T-helper 1 cell treated with Interleukin-12 subunit alpha and Interleukin-12 subunit beta and Interleukin-4 antibody, amounts not matched to agents 30 μg/mL and 1 μg/mL, for 36 hours (primary cell): ENCODE data around the gene BCL2A1.
"Not testable (repeated sequence)": the region's sequence is repeated elsewhere in the genome, so short reads cannot be mapped to it uniquely, and the experiment has no call there.

Experiments used
- H3K27ac Mint-ChIP-seq: one replicate; pipeline ENCODE4 v1.8.0; 2021; ENCODE audit warnings: mild to moderate bottlenecking, mixed read lengths
- H3K27me3 Mint-ChIP-seq: one replicate; pipeline ENCODE4 v1.8.0; 2021; ENCODE audit warnings: low read depth, mixed read lengths
- H3K36me3 Mint-ChIP-seq: one replicate; pipeline ENCODE4 v1.8.0; 2021; ENCODE audit warnings: low read depth, mixed read lengths
- H3K4me1 Mint-ChIP-seq: one replicate; pipeline ENCODE4 v1.8.0; 2021; ENCODE audit warnings: low read depth, mixed read lengths
- H3K4me3 Mint-ChIP-seq: one replicate; pipeline ENCODE4 v1.8.0; 2021; ENCODE audit warnings: mild to moderate bottlenecking, moderate library complexity, mixed read lengths
- H3K9me3 Mint-ChIP-seq: one replicate; pipeline ENCODE4 v1.8.0; 2021; ENCODE audit warnings: mixed read lengths

The BCL2A1 gene

DNA sequence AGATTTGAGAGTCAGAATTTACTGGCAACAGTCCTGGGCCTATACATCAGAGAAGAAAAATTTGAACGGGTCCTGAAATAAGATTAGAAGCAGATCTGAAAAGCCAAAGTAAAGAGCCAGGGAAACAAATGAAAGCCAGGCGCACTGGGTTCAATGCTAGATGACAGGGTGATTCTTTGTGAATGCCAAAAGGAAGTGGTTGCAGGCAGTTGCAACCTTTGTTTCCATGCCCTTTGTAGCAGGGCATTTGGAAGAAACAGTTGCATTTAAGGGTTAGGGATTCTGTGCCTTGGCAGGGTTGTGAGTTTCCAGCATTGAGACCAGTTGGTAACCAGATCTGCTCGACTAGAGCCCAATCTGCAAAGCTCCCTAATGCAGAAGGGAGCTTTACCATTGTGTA, 37.8 kb downstream of the BCL2A1 start:
- H3K36me3 Mint-ChIP-seq: peaks cover 3% of the 10 kb centered on the region
- H3K27ac Mint-ChIP-seq: no peak overlapping the region
- H3K4me3 Mint-ChIP-seq: no peak overlapping the region
- peaks cover 3% of the 10 kb centered on the region for H3K4me1 Mint-ChIP-seq
- H3K9me3 Mint-ChIP-seq: no peaks in the 10 kb centered on the region
- peaks cover 5% of the 10 kb centered on the region for H3K27me3 Mint-ChIP-seq

DNA sequence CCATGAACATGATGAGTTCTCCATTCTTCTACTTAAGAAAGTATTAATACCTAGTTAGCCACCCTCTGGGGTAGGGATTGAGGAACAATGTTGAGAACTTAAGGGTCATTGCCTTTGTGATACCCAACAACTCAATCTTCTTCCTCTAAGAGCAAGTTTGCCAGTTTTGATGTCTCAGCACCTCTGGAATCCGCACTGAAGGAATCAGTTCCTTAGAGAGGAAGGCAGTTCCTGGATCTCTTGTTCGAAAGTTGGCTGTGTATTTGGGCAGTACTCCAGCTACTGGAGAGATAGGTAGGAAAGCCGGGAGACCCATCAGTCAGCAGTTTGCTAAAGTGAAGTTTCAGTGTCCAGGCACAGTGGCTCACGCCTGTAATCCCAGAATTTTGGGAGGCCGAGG, 38.5 kb downstream of the BCL2A1 start:
- H3K36me3 Mint-ChIP-seq: peaks cover 3% of the 10 kb centered on the region
- no peak overlapping the region for H3K27ac Mint-ChIP-seq
- peaks cover 3% of the 10 kb centered on the region for H3K4me1 Mint-ChIP-seq
- H3K9me3 Mint-ChIP-seq: no peaks in the 10 kb centered on the region
- peaks cover 5% of the 10 kb centered on the region for H3K27me3 Mint-ChIP-seq
- no peak overlapping the region for H3K4me3 Mint-ChIP-seq

DNA sequence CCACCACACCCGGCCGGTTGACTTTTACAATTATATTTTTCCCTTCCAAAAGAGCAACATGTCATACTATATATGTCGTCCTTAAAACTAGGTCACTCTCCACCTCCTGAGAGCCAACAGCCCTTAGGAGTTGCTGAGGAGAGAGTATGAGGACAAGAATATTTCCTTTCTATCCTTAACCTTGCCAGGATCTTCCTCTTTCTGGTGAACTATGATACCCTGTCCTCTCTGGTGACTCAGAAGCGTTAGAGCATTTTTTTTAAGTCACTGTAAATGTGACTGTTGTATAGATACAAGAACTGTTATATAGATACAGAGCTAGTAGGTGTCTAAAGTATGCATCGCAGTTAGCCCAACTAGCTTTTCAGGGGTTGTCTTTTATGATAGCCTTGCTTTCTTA, 40.5 kb downstream of the BCL2A1 start:
- peaks cover 3% of the 10 kb centered on the region for H3K36me3 Mint-ChIP-seq
- peaks cover 3% of the 10 kb centered on the region for H3K9me3 Mint-ChIP-seq
- peaks cover 3% of the 10 kb centered on the region for H3K4me1 Mint-ChIP-seq
- H3K27ac Mint-ChIP-seq: no peak overlapping the region
- H3K4me3 Mint-ChIP-seq: no peak overlapping the region
- peaks cover 5% of the 10 kb centered on the region for H3K27me3 Mint-ChIP-seq

DNA sequence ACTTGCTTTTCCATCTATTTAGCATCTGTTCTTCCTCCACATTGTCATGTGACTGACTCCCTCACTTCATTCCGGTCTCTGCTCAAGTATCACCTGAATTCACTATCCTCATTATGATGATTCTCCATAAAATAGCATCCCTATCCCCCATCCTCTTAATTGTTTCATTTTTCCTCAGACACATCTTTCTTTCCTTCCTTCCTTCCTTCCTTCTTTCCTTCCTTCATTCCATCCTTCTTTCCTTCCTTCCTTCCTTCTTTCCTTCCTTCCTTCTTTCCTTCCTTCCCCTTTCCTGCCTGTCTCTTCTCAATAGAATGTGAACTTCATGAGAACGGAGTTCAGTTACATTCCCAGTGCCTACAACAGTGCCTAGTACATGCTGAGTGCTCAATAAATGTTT, 41.6 kb downstream of the BCL2A1 start:
- Mint-ChIP-seq H3K27ac (no peak overlapping the region), H3K36me3 (peaks cover 3% of the 10 kb centered on the region)

DNA sequence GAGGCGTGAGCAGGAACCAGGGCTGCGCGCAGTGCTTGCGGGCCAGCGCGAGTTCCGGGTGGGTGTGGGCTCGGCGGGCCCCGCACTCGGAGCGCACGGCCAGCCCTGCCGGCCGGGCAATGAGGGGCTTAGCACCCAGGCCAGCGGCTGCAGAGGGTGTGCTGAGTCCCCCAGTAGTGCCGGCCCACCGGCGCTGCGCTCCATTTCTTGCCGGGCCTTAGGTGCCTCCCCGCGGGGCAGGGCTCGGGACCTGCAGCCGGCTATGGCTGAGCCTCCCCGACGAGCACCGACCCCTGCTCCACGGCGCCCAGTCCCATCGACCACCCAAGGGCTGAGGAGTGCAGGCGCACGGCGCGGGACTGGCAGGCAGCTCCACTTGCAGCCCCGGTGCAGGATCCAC, 44.9 kb downstream of the BCL2A1 start:
- H3K27me3 Mint-ChIP-seq, H3K27ac Mint-ChIP-seq, H3K4me3 Mint-ChIP-seq: not testable (repeated sequence)
- H3K36me3 Mint-ChIP-seq: peaks cover 21% of the 10 kb centered on the region
- H3K4me1 Mint-ChIP-seq: peaks cover 17% of the 10 kb centered on the region
- peaks cover 12% of the 10 kb centered on the region for H3K9me3 Mint-ChIP-seq

More for the DNA sequence above, 41.6 kb downstream of the BCL2A1 start:
- peaks cover 3% of the 10 kb centered on the region for H3K9me3 Mint-ChIP-seq
- H3K4me3 Mint-ChIP-seq: no peak overlapping the region
- H3K4me1 Mint-ChIP-seq: peaks cover 3% of the 10 kb centered on the region
- peaks cover 5% of the 10 kb centered on the region for H3K27me3 Mint-ChIP-seq

DNA sequence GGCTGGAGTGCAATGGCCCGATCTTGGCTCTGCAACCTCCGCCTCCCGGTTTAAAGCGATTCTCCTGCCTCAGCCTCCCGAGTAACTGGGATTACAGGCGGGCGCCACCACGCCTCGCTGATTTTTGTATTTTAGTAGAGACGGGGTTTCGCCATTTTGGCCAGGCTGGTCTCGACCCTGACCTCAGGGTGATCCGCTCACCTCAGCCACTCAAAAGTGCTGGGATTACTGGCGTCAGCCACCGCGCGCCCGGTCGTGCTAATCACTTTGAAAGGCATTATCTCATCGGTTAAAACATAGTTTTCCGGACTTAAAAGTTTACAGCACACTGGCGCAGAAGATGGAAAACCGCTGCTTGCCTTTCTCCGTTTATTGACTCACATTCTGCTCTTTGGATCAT, 46.6 kb downstream of the BCL2A1 start:
- H3K9me3 Mint-ChIP-seq: peaks cover 26% of the 10 kb centered on the region
- peaks cover 2% of the 10 kb centered on the region for H3K27me3 Mint-ChIP-seq
- H3K27ac Mint-ChIP-seq: no peak overlapping the region
- H3K4me1 Mint-ChIP-seq: peaks cover 17% of the 10 kb centered on the region
- H3K36me3 Mint-ChIP-seq: peaks cover 33% of the 10 kb centered on the region
- peak overlapping the region; percentile 61 for H3K4me3 Mint-ChIP-seq

DNA sequence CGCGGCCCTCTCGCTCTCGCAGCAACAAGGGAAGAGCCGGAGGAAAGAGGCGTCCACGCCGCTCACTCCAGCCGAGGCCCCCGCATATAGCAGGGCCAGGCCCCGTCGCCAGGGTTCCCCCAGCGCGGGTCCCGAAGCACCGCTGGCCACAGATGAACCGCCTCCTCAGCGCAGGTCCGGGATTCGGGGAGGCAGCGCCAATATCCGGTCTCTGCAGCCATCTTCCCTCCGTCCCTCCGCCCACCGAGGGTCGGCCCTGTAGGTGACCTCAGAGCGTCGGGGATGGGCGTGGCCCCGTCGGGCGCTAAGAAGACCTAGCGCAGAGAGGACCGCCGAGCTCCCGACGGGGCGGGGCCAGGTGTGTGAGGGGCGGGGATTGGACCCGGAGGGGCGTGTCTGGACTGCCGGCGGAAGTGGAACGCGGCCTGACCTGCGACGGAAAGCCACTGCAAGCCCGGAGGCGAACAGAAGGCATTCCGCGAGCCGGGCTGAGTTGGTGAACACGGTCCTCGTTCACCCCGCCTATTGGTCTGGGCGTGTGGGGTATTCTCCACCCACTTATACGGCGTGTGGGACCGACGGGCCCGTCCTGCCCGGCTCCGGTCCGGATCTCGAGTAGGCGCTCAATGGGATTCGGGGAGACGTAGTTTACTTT, 47.4 kb downstream of the BCL2A1 start:
- no peaks in the 10 kb centered on the region for H3K27me3 Mint-ChIP-seq
- H3K27ac Mint-ChIP-seq: peak overlapping the region; percentile 93
- H3K9me3 Mint-ChIP-seq: peaks cover 32% of the 10 kb centered on the region
- H3K36me3 Mint-ChIP-seq: peaks cover 40% of the 10 kb centered on the region
- H3K4me3 Mint-ChIP-seq: peak overlapping the region; percentile 93
- H3K4me1 Mint-ChIP-seq: peaks cover 17% of the 10 kb centered on the region

DNA sequence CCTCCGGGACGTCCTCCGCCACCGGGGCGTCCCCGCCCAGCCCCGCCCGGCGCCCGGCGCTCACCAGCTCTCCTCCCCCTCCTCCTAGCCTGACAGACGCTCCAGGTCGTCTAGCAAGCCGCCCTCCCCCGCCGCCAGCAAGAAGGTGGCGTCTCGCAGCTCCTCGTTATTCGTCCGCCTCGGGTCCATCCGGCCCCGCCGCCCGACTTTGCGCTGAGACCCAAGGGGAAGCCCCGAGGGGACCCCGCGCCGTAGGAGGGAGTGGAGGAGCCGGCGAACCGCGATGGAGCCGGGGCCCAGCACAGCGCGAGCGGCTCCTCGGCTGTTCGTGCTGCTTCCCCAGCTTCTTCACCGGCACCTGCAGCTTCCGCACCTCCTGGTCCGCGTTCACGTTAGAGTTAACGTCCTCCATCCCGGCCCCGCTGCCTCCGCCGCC, 47.9 kb downstream of the BCL2A1 start:
- H3K9me3 Mint-ChIP-seq: peaks cover 36% of the 10 kb centered on the region
- peaks cover 17% of the 10 kb centered on the region for H3K4me1 Mint-ChIP-seq
- H3K27me3 Mint-ChIP-seq: no peaks in the 10 kb centered on the region
- peak overlapping the region; percentile 93 for H3K4me3 Mint-ChIP-seq
- H3K27ac Mint-ChIP-seq: peak overlapping the region; percentile 93
- H3K36me3 Mint-ChIP-seq: peaks cover 41% of the 10 kb centered on the region

DNA sequence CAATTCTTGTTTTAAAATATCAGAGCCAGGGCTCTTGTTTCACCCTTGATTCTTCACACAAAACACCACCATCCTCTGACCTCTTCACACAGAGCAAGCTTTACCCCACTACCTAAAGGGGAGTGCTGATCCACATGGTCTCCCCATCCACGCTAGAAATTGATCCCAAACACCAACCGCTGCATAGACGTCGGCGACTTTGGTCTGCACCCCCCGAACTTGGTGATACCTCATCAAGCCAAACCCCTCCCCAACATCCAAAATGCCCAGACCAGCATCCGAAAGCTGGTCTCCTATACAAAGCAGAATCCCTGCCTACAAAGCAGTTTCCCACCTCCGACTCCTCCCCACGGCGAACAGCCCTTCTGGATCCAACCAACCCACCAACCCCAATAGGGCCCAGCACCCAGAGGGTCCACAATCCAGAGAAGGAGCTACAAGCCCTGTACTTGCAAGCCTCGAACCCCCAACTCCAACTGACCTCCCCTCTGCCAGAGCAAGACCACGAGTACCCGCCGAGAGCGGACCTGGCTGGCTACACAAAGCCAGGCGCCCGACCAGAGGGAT, 48.4 kb downstream of the BCL2A1 start:
- Mint-ChIP-seq H3K4me3 (peak overlapping the region; percentile 93), H3K36me3 (peaks cover 46% of the 10 kb centered on the region), H3K9me3 (peaks cover 41% of the 10 kb centered on the region), H3K27me3 (no peaks in the 10 kb centered on the region), H3K4me1 (peaks cover 17% of the 10 kb centered on the region), H3K27ac (peak overlapping the region; percentile 93)

DNA sequence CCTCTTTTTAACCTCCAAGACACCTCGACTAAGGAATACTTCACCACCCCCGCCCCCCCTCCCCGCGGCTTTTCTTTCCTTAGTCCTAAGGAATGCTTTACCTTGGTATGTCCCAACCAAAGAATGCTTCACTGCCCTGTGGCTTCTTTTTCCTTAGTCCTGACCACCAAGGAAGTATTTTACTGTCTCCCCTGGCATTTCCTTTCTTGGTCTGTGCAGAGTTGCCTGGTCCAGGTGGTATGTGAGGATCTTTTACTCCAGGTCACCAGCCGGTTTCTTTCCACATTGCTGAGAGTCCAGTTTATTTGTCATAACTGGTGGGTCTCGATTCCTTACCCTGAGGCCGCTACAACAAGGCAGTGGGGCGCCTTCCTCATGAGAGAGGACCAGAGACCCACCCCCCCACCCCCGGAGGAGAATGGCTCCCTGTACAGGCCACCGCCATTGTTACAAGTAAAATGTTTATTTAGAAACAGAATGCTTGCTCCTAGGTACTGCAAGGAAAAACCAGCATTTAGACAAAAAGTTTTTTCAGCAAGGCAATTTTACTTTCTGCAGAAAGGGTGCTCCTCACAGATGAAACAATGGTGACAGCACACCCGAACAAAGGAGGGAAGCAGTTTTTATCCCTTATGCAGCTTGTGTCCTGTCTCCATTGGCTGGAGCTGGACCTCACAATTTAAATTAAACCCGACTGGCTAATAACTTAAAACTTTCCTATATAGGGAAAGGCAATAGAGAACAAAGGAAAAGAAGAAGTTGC, 51.1 kb downstream of the BCL2A1 start:
- Mint-ChIP-seq H3K4me3 (no peak overlapping the region), H3K36me3 (peaks cover 70% of the 10 kb centered on the region), H3K9me3 (peaks cover 65% of the 10 kb centered on the region), H3K4me1 (peaks cover 17% of the 10 kb centered on the region), H3K27ac (no peak overlapping the region), H3K27me3 (no peaks in the 10 kb centered on the region)

DNA sequence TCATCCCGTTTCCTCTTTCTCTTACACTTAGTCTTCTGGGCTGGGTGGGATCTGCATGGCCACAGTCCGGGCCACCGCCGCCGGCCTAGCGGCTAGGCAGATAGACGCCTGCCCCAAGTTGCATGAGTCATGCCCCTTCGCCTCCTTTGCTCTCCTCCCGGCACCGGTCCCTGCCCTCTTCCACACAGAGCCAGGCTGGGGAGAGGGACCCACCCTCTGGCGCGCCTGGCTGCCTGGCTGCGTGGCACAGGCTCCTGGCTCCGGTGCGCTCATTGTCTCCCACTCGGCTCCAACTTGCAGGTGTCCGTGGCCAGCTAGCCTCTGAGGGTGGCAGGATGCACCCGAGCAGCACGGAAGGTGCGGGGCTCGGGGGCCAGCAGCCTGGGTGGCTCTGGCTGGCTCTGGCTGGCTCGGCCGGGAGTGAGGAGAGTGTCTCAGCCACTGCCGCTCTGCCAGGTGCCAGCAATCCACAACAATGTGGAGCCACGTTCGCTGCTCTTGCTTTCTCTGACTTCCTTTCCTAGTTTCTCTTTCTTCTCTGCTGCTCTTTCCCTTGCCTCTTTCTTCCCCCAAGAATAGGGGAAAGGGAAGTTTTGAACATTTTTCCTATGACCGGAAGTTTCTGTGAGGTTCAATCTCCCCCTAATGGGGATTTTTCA, 51.8 kb downstream of the BCL2A1 start:
- peaks cover 74% of the 10 kb centered on the region for H3K36me3 Mint-ChIP-seq
- H3K27me3 Mint-ChIP-seq: no peaks in the 10 kb centered on the region
- no peak overlapping the region for H3K4me3 Mint-ChIP-seq
- H3K9me3 Mint-ChIP-seq: peaks cover 72% of the 10 kb centered on the region
- H3K27ac Mint-ChIP-seq: no peak overlapping the region
- H3K4me1 Mint-ChIP-seq: peaks cover 17% of the 10 kb centered on the region

DNA sequence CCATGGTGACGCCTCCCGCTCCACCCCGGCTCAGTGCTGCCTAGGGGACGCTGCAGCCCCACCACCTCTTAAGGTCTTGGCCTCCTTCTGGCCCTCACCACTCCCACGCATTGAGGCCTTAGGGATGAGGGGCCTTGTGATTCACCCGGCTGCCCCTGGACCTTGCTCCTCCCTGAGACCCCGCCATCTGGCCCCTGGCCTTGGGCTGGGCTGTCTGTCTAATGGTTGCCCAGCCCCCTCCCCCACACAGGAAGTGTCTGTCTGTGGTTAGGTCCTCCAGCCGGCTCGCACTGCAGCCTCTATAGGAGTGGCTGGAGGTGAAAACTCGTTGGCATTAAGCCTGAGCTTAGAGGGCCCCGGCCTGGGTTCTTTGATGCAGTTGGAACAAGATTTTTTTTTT, 52.7 kb downstream of the BCL2A1 start:
- Mint-ChIP-seq H3K4me3 (no peak overlapping the region), H3K9me3 (peaks cover 79% of the 10 kb centered on the region), H3K4me1 (peaks cover 14% of the 10 kb centered on the region), H3K36me3 (peaks cover 82% of the 10 kb centered on the region), H3K27ac (no peak overlapping the region), H3K27me3 (no peaks in the 10 kb centered on the region)

DNA sequence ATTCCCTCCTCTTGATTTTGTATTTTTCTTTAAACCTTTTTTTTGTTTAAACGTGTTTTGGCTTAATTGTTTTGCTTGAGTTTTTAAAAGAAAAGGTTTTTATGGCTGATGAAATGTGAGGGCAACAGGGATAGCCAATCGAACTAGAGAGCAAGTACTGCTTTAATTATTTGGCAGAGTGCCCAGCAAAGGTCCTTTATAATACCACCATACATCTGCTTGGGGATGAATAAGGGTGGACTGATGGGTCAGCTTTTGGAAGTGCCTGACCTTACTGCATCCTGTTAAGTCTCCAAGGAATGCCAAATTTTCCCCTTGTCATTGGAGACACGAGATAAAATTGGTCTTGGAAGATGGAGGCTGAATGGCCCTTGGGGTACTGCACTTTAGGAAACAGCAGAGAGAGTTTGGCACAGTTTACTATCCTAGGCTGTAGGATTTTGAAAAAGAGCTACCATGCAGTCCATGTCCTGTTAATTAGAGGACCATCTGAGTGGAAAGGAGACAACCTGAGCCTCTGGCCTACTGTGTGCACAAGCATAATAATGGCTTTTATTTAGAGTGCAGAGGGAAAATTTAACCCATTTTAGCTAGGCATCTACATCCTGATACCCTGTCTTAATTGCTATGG, 54.4 kb downstream of the BCL2A1 start:
- no peaks in the 10 kb centered on the region for H3K27me3 Mint-ChIP-seq
- H3K9me3 Mint-ChIP-seq: peaks cover 78% of the 10 kb centered on the region
- H3K4me1 Mint-ChIP-seq: peaks cover 3% of the 10 kb centered on the region
- peaks cover 78% of the 10 kb centered on the region for H3K36me3 Mint-ChIP-seq
- H3K27ac Mint-ChIP-seq: no peak overlapping the region
- H3K4me3 Mint-ChIP-seq: no peak overlapping the region

DNA sequence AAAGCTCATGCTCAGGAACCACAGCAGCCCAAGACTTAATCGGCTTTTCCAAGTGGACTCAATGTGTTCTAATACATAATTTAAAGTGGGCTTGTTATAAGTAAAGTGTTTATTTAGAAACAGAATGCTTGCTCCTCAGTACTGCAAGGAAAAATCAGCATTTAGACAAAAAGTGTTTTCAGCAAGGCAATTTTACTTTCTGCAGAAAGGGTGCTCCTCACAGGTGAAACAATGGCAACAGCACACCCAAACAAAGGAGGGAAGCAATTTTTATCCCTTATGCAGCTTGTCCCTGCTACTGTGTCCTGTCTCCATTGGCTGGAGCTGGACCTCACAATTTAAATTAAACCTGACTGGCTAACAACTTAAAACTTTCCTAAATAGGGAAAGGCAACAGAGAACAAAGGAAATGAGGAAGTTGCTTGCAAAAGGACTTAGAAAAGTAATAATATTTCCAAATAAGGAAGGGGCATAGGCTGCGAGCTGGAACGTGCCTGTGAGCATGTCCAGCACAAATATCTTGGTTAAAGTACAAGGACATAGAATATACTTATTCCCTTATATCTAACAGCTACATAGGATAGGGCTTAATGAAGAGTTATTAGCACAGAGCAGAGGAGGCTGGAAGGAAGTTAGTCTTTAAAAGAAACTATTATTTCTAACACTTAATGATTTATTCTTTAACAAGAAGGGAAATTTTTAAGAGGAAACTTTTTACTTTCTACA, 55.1 kb downstream of the BCL2A1 start:
- Mint-ChIP-seq H3K36me3 (peaks cover 79% of the 10 kb centered on the region), H3K9me3 (peaks cover 74% of the 10 kb centered on the region)
- H3K27me3 Mint-ChIP-seq, H3K4me1 Mint-ChIP-seq, H3K27ac Mint-ChIP-seq, H3K4me3 Mint-ChIP-seq: not testable (repeated sequence)
